Bone marrow (tissue), 2 donors: ENCODE measurements around the gene MAP6D1.

Experiments used
- DNase-seq, 2 donors: peaks; one replicate each; lab custom pipeline; 2025; lab: John Stamatoyannopoulos, UW

Gene MAP6D1

GRCh38 chr3:183823963-183824362 lies 1.4 kb downstream of the MAP6D1 start:
- no peak for DNase-seq

- DNase-seq: no peak
Measured at GRCh38 chr3:183822631-183823030, 2.7 kb downstream of the MAP6D1 start.

GRCh38 chr3:183819831-183820230 lies 5.5 kb downstream of the MAP6D1 start:
- no peak for DNase-seq

GRCh38 chr3:183818706-183819624 lies 6.4 kb downstream of the MAP6D1 start:
- DNase-seq: no peak

- DNase-seq: no peak
Measured at GRCh38 chr3:183818041-183818620, 7.2 kb downstream of the MAP6D1 start.

GRCh38 chr3:183817639-183818038 lies 7.7 kb downstream of the MAP6D1 start:
- no peak for DNase-seq

- no peak for DNase-seq
Measured at GRCh38 chr3:183816681-183817510, 8.5 kb downstream of the MAP6D1 start.

- DNase-seq: no peak
Measured at GRCh38 chr3:183815951-183816475, 9.4 kb downstream of the MAP6D1 start.

- DNase-seq: no peak
Measured at GRCh38 chr3:183815563-183815940, 9.8 kb downstream of the MAP6D1 start.

- DNase-seq: no peak
Measured at GRCh38 chr3:183814240-183814639, 11.1 kb downstream of the MAP6D1 start.

- no peak for DNase-seq
Measured at GRCh38 chr3:183812761-183813445, 12.5 kb downstream of the MAP6D1 start.

GRCh38 chr3:183811638-183812037 lies 13.7 kb downstream of the MAP6D1 start:
- no peak for DNase-seq

GRCh38 chr3:183810643-183811594 lies 14.5 kb downstream of the MAP6D1 start:
- DNase-seq: no peak

GRCh38 chr3:183809270-183809669 lies 16.1 kb downstream of the MAP6D1 start:
- DNase-seq: no peak

GRCh38 chr3:183808355-183808754 lies 17.0 kb downstream of the MAP6D1 start:
- DNase-seq: no peak

- DNase-seq: no peak
Measured at GRCh38 chr3:183807881-183808280, 17.5 kb downstream of the MAP6D1 start.

- DNase-seq: no peak
Measured at GRCh38 chr3:183807209-183807728, 18.1 kb downstream of the MAP6D1 start.

- DNase-seq: no peak
Measured at GRCh38 chr3:183802989-183803388, 22.4 kb downstream of the MAP6D1 start.

- DNase-seq: no peak
Measured at GRCh38 chr3:183801601-183802000, 23.8 kb downstream of the MAP6D1 start.

- DNase-seq: no peak
Measured at GRCh38 chr3:183800243-183800863, 25.0 kb downstream of the MAP6D1 start.
